Gastrocnemius medialis (tissue), 4 donors: Measurements from ENCODE around the gene KHNYN.

Experiments used
- CTCF ChIP-seq, 5 experiments: fragments of 450-650 bp in 3 of 5; fragments of 200-600 bp in 2 of 5; sonication (generic) in 2 of 5; IDR thresholded peaks in 4 of 5; conservative IDR thresholded peaks in 1 of 5; 1 replicate in 4 of 5; 2 replicates in 1 of 5; pipeline ENCODE4 v1.5.1; 2016 to 2019; ENCODE audit warnings: antibody characterized with exemption in 5 of 5, mild to moderate bottlenecking in 3 of 5, moderate library complexity in 3 of 5
- POLR2A ChIP-seq, 2 donors: fragments of 450-650 bp; IDR thresholded peaks; one replicate each; pipeline ENCODE4 v1.6.1; 2017; ENCODE audit warnings: antibody characterized with exemption in 2 of 2, mild to moderate bottlenecking in 2 of 2, moderate library complexity in 2 of 2

- TF ChIP-seq CTCF (IDR thresholded peaks at IDR 0.05 in 4 of 5, conservative IDR thresholded peaks at IDR 0.05 in 1 of 5) (no peak), POLR2A (IDR thresholded peaks at IDR 0.05) (no peak)
These were observed 15.7 kb upstream of the KHNYN start for GRCh38 chr14:24414077-24414476.
